IPS-18c (cell line): ENCODE results near the gene DSTYK.
"Not testable (repeated sequence)": the region's sequence is repeated elsewhere in the genome, so short reads cannot be mapped to it uniquely, and the experiment has no call there.

Experiments used
- H3K4me3 ChIP-seq: 2 replicates; pipeline ENCODE4 v1.7.0; 2013; ENCODE audit warnings: low read depth, mild to moderate bottlenecking, low read length, moderate library complexity; ENCODE audit not compliant: insufficient read depth
- H3K9me3 ChIP-seq: one replicate; pipeline ENCODE4 v1.6.1; 2013; ENCODE audit warnings: mild to moderate bottlenecking, low read length, moderate library complexity; ENCODE audit not compliant: control insufficient read depth, insufficient read depth

The DSTYK gene

GRCh38 chr1:205192287-205192686, 19.2 kb downstream of the DSTYK start:
- Histone ChIP-seq H3K4me3 (no peak overlapping the region), H3K9me3 (no peaks in the 10 kb centered on the region)

DNA sequence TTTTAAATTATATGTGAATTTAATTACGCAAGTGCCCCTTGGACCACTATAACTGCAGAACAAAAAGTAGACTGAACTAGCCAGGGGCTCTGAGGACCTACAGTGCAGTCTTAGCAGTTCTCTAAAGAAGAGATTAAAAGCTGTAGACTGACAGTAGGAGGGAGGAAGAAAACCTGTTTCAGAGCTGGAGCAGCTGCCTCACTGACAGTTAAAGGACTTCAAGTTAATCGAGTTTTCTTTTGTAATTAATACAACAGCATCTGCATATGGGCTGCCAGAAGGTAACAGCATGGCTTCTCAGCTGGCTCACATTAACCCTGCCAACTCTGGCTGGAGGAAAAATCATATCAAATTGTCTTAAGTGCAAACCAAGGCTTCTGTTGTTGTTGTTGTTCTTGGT, 19.9 kb downstream of the DSTYK start:
- H3K4me3 ChIP-seq = no peak overlapping the region
- no peaks in the 10 kb centered on the region for H3K9me3 ChIP-seq

GRCh38 chr1:205190845-205191577, 20.5 kb downstream of the DSTYK start:
- no peak overlapping the region for H3K4me3 ChIP-seq
- H3K9me3 ChIP-seq = no peaks in the 10 kb centered on the region

GRCh38 chr1:205189131-205189530, 22.4 kb downstream of the DSTYK start:
- Histone ChIP-seq H3K4me3 (no peak overlapping the region), H3K9me3 (no peaks in the 10 kb centered on the region)

DNA sequence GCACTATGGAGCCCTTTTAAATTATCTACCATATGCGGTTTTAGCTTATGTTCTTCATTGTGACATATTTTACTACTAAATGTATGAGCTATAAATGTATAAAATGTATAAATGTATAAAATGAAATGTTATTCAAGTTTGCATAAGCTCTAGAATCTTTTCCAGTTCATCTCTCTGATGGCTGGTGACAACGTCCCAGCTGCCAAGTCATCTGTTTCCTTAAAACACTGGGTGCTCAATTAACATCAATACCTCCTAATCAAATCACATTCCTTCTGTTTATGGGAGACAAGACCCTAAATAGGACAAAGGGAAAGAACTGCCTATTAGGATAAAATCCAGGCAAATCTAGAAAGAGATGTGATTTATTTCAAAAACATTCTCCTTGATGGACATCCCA, 22.9 kb downstream of the DSTYK start:
- Histone ChIP-seq H3K9me3 (no peaks in the 10 kb centered on the region), H3K4me3 (no peak overlapping the region)

DNA sequence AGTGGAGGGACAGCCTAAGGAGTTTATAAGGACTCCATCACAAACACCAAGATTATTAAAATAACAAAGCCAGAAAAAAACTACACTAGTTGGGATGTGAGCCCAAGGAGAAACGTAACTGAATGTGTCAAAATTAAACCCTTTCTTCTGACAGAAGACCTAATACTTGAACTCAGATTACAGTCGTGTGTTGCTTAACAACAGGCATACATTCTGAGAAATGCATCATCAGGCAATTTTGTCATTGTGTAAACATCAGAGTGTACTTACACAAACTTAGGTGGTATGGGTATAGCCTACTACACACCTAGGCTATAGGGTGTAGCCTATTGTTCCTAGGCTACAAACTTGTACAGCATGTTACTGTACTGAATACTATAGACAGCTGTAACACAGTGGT, 23.4 kb downstream of the DSTYK start:
- H3K9me3 ChIP-seq = no peaks in the 10 kb centered on the region
- no peak overlapping the region for H3K4me3 ChIP-seq

DNA sequence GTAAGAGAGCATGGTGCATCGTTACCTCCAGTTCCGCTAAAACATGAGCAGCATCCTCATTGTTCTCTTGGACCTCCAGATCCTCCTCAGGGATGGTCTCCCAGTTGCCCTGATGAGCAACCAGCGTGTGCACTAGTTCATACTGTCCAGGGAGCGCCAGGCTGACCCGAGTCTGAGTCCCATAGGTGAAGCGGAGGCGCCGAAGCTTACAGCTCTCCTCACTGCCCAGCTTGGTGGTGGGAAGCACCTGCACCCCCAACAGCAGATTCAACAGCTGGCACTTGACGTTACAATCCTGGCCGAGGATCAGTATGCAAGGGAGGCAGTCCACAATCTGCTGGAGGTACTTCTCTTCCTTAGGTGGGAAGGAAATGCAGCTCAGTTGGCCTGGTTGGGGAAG, 24.1 kb downstream of the DSTYK start:
- H3K4me3 ChIP-seq = no peak overlapping the region
- no peaks in the 10 kb centered on the region for H3K9me3 ChIP-seq

GRCh38 chr1:205186191-205186590, 25.3 kb downstream of the DSTYK start:
- no peak overlapping the region for H3K4me3 ChIP-seq
- no peaks in the 10 kb centered on the region for H3K9me3 ChIP-seq

DNA sequence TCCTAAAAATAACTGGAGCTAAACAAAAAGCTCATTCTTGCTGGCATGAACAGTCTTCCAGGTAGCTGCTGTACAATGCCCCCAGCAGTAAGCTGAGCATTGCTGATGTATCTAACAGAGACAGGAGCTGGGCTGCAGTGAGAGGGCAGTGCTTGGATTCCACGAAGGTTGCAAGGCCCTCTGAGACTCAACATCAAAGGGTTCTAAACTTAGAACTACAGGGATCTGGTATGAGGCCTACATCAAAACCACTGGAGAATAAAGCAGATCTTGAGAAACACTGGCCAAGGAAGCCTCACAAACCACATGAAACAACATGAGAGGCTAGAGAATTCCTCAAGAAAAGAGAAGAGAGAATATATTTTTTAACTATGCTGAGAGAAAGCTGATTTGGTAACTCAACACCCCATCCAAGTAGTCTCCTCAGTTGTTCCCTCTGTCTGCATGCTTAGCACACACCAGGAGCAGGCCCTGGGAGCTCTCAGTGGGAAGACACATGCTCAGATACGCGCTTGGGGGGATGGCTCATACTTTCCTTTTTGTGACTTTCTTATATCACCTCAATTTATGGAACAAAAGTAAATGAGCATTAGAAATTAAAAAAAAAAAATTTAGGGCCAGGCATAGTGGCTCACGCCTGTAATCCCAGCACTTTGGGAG, 27.7 kb downstream of the DSTYK start:
- Histone ChIP-seq H3K4me3 (no peak overlapping the region), H3K9me3 (no peaks in the 10 kb centered on the region)

DNA sequence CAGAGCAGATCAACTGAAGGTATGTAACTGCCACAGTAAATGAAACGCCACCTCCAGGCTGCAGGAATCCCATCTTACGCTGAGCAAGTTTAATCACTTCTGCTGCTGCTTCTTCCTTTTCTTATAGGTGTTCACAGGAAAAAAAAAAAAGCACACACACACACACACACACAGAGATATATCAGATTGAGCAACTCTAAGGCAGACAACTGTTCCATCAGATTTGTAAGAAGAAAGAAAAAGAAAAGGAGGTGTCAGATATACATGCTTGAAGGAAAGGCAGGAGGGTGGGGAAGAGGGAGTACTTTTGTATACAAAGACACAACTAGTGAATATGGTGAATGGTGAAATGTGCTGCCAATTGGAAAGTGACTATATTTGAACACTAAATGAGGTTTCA, 28.6 kb downstream of the DSTYK start:
- Histone ChIP-seq H3K9me3 (no peaks in the 10 kb centered on the region), H3K4me3 (no peak overlapping the region)

DNA sequence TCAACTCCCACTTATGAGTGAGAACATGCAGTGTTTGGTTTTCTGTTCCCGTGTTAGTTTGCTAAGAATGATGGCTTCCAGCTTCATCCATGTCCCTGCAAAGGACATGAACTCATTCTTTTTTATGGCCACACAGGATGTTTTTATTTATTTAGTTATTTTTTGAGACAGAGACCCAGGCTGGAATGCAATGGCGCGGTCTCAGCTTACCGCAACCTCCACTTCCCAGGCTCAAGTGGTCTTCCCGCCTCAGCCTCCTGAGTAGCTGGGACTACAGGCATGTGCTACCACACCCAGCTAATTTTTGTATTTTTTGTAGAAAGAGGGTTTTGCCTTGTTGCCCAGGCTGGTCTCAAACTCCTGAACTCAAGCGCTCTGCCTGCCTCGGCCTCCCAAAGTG, 31.2 kb downstream of the DSTYK start:
- H3K4me3 ChIP-seq = not testable (repeated sequence)

DNA sequence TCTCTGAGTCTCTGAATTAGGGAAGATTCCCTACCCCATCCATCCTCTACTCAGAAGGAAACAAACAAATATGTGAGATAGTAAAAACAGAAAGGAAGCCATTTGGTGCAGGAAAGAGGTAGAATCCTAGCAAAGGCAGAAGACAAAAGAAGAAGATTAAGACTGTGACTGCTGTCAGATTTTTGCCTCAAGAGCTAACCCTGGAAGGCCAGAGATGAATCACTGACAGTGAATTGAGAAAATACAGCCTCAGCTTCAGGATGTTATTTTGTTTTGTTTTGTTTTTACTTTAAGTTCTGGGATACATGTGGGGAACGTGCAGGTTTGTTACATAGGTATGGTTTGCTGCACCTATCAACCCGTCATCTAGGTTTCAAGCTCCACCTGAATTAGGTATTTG, 31.7 kb downstream of the DSTYK start:
- H3K4me3 ChIP-seq = no peak overlapping the region
- no peaks in the 10 kb centered on the region for H3K9me3 ChIP-seq

More for the DNA sequence above, 31.2 kb downstream of the DSTYK start:
- H3K9me3 ChIP-seq = not testable (repeated sequence)

GRCh38 chr1:205172729-205173366, 38.7 kb downstream of the DSTYK start:
- no peak overlapping the region for H3K4me3 ChIP-seq
- no peaks in the 10 kb centered on the region for H3K9me3 ChIP-seq

GRCh38 chr1:205171369-205171768, 40.1 kb downstream of the DSTYK start:
- H3K9me3 ChIP-seq = no peaks in the 10 kb centered on the region

GRCh38 chr1:205170532-205171269, 40.8 kb downstream of the DSTYK start:
- no peak overlapping the region for H3K4me3 ChIP-seq

More at GRCh38 chr1:205171369-205171768, 40.1 kb downstream of the DSTYK start:
- H3K4me3 ChIP-seq = no peak overlapping the region

GRCh38 chr1:205169248-205169647, 42.3 kb downstream of the DSTYK start:
- Histone ChIP-seq H3K9me3 (no peaks in the 10 kb centered on the region), H3K4me3 (no peak overlapping the region)

More at GRCh38 chr1:205170532-205171269, 40.8 kb downstream of the DSTYK start:
- H3K9me3 ChIP-seq = no peaks in the 10 kb centered on the region

GRCh38 chr1:205168291-205168690, 43.2 kb downstream of the DSTYK start:
- no peaks in the 10 kb centered on the region for H3K9me3 ChIP-seq
- H3K4me3 ChIP-seq = no peak overlapping the region

DNA sequence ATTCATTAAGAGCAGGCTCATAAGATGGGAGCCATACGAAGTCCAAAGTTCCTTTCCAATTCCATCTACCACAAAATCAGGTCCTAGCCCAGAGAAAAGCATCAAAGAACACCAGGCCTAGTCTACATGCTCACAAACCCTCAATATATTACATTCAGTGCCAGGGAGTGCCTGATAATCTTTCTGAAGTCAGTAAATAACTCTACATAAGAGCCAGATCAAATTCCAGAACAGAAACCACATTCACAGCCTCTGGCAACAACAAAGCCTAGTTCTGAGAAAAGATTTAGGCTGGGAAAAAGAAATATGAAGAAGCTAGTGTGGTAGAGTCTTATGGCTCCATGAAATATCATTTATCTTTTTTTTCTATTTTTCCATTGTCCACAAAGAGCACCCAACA, 49.2 kb downstream of the DSTYK start:
- peaks cover 2% of the 10 kb centered on the region for H3K9me3 ChIP-seq
- no peak overlapping the region for H3K4me3 ChIP-seq
